ENCODE measurements around the gene GOPC.
A peak's percentile ranks its signal among the peaks of the same experiment; 100 is the strongest.
"Not testable (repeated sequence)": the region's sequence is repeated elsewhere in the genome, so short reads cannot be mapped to it uniquely, and the experiment has no call there.

The GOPC gene

DNA sequence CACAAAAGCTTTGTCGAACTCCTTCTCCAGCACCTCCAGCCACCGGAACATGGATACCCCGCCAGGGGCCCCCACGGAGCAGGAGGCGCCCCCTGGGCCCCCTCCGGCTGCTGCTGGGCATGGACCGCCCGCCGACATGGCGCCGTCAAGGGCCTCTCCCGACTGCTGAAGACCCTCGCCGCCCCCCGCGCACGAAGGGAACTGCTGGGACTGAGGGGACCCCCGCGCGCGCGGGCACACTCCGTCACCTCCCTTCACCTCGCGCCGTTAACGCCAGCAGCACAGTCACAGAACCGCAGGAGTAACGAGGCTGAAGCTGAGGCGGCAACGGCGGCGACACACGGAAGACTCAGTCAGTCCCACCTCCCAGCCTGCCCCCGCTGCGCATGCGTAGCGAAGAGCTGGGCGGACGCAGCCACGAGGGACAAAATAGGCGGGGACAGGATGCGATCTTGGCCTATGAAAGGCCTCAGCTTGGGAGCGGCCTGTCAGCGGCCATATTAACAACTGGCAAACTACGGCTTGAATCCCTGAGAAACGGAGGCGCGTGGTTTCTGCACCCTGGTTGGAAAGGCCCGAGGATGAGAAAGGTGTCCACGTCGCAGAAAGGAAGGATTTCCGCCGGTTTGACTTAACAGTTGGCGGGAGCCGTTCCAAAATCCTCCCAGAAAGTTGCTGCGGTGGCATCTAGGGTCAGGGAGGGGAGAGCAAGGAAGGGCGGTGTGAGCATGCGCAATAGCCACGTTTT is at the start of gene GOPC:
Gene GOPC, minus strand, starts transcription at position 361 of the 748 bp plus-strand sequence. Its CDS starts 223 bp downstream, at position 138.
- DNase-seq (ENCODE audit: low read depth in 2 of 2), result peak; percentile 85 to 90

- not testable (repeated sequence) for DNase-seq (ENCODE audit: low read depth in 2 of 2)
Measured at GRCh38 chr6:117651984-117652383, 49.7 kb upstream of the GOPC start.

- no peak for DNase-seq (ENCODE audit: low read depth in 2 of 2)
Measured at GRCh38 chr6:117642976-117643375, 40.7 kb upstream of the GOPC start.

- no peak for DNase-seq (ENCODE audit: low read depth in 2 of 2)
Measured at GRCh38 chr6:117637770-117638169, 35.5 kb upstream of the GOPC start.

GRCh38 chr6:117629119-117629660 is 26.9 kb upstream of the GOPC start:
- no peak for DNase-seq (ENCODE audit: low read depth in 2 of 2)

- DNase-seq (ENCODE audit: low read depth in 2 of 2), result no peak
Measured at GRCh38 chr6:117627533-117627932, 25.2 kb upstream of the GOPC start.

GRCh38 chr6:117624869-117625481 is 22.7 kb upstream of the GOPC start:
- DNase-seq (ENCODE audit: low read depth in 2 of 2), result no peak

DNA sequence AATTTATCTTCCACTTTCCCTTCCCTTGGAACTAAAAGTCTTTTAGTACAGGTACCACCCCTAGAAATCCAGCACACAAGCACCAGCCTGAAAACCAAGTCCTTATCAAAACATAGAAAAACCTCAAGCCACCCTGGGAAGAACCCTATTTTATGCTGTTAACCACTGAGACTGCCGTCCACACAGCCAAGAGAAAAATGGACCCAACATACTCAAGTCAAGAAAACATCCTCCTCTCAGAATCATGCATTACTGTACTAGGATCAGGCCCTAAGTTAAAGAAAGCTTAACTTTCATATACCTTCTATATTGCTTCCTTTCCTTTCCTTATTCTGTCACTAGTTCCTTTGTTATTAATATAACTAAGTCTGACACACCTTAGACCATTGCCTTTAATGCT is 16.9 kb upstream of the GOPC start:
- DNase-seq (ENCODE audit: low read depth in 2 of 2), result no peak

GRCh38 chr6:117617210-117618035 is 15.1 kb upstream of the GOPC start:
- no peak for DNase-seq (ENCODE audit: low read depth in 2 of 2)

- DNase-seq (ENCODE audit: low read depth in 2 of 2), result no peak
Measured at GRCh38 chr6:117616391-117617209, 14.3 kb upstream of the GOPC start.

DNA sequence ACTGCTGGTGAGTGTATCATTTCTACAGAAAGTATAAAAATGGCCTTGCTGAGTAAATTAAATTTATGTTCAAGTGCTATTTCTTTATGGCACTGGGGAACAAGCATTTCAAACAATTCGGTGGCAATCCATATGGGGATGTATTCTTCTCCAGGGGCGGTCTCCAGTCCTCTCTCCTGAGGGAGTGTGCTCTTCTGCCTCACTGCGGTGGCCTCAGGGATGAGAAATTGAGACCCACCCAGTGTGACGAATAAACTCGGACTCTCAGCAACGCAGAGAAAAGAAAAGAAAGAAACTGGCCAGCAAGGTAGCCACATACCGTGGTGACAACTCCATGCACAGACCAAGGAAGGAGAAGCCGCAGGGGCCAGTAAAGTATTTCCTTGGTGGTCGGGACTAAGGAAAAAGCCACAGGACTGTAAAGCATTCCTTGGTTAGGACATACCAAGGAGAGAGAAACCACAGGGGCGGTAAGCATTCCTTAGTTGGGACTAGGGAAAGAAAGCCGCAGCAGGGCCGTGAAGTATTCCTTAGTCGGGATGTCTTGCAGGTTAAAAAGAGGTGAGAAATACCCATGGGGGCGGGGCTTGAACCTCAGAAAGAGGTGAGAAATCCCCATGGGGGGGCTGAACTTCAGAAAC is 13.6 kb upstream of the GOPC start:
- DNase-seq (ENCODE audit: low read depth in 2 of 2), result no peak

DNA sequence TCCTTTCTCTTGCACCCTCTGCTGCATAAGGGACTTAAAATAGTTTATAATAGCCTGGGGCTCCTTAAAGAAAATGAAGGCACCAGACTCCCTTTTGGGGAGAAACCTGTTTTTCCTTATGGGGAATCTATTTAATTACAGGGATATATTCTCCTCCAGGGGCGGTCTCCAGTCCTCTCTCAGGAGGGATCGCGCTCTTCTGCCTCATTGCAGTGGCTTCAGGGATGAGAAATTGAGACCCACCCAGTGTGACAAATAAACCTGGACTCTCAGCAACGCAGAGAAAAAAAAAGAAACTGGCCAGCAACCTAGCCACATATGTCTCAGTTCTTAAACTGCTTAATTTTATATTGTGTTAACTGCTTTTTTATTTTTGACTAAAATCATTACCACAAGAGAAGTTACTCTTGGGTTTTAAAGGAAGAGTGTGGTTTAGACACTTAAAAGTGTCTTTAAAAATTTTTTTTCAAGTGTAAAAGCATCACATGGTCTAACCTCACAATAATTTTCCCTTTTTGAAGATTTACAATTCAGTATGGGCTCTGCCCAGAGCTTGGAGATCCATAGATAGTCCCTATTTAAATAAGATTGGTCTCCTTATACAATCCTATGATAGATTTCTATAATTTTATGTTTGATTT is 11.7 kb upstream of the GOPC start:
- DNase-seq (ENCODE audit: low read depth in 2 of 2), result no peak

DNA sequence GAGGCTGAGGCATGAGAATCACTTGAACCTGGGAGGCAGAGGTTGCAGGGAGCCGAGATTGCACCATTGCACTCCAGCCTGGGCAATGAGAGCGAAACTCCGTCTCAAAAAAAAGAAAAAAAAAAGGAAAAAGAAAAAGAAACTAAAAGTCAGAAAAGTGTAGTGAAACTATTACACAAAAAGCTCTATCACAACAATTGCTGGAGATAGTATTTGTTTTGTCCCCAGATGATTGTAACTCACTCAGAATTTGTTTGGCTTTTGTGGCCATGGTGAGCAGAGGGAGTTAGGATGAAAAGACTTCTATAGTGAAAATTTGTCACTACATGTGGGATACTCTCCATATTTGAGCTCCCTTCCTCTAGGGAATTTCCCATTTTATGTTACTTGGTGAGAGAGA is 5.2 kb upstream of the GOPC start:
- no peak for DNase-seq (ENCODE audit: low read depth in 2 of 2)

DNA sequence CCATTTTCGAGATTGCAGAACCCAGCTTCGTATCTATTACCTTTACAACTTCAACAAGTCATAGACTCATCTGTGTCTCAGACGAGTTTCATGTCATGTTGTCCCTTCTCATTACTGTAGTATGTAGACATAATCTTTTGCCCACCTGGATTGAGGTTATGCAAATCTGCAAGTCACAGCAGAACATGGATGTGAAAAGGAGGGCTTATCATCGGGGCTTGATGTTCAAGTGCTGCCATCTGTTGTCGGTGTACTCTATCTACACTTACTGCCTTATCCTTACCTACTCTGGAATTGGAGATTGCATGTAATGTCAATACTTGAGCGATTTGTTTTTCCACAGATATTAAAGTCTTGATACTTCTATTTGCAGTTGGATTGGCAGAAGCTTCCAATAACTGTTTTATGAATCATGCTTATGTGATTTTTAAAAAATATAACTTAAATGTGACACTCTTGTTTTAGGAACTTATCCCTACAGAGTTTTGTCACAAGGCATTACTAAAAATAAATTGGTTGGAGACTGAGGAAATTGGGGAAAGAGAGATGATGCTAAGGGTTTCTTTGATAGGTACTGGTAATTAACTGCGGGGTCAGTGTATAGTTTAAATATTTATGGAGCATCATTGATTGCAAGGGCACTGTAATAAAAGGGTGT is 3.0 kb upstream of the GOPC start:
- DNase-seq (ENCODE audit: low read depth in 2 of 2), result no peak

DNA sequence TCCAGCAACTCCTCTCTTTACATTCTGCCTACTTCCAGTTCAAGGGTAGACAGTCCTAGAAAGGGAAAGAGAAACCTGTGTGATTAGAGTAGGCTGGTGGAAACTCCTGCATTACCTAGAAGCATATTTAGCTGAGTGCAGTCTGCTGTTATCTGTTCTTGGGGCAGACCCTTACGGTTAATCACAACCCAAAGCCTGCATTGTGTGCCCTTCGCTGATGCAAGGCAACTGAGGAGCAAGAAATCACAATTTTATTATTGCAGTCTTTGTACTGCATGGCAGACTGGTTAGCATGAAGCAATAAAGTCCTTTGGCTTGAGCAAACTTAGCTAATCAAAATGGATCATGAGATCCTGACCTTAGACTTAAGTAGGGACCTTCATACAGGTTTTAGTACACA is 1.5 kb upstream of the GOPC start:
- DNase-seq (ENCODE audit: low read depth in 2 of 2), result no peak

GRCh38 chr6:117602899-117603588 is 733 bp upstream of the GOPC start:
- DNase-seq (ENCODE audit: low read depth in 2 of 2), result no peak

DNA sequence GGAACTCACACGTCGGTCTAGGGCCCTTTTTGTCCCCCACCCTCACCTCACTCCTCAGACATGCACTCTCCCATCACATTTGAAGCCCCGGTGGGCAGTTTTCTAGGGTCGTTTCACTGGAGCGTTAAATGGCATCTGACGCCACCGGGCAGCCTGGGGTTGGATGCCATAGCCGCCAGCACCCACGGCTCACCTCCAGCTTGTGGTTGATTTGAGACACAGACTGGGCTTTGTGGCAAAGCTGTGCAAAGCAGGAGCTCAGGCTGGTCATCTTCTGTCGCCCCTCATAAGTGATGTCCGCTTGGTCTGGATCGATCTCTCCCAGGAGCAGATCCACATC is 530 bp downstream of the GOPC start:
- DNase-seq (ENCODE audit: low read depth in 2 of 2), result no peak

DNA sequence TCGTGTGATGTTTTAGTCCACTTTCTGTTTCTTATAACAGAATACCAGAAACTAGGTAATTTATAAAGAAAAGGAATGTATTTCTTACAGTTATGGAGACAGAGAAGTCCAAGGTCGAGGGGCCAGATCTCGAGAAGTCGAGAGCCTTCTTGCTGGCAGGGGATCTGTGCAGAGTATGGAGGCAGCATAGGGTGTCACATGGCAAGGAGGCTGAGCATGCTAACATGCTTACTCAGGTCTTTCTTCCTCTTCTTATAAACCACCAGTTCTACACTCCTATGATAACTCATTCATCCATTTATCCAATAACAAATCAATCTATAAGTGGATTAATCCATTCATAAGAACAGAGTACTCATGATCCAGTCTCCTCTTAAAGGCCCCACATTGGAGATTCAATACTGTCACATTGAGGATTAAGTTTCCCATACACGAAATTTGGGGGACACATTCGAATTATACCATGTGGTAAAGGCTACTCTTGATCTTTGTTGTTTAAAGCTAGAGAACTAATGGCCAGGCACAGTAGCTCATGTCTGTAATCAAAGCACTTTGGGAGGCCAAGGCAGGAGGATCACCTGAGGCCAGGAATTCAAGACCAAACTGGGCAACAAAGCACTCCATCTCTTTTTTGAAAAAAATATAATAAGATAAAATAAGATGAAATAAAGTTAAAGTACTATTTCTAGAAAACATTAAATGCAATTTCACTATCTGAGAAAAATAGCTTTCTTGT is 2.1 kb downstream of the GOPC start:
- DNase-seq (ENCODE audit: low read depth in 2 of 2), result no peak

GRCh38 chr6:117597755-117598154 is 4.6 kb downstream of the GOPC start:
- no peak for DNase-seq (ENCODE audit: low read depth in 2 of 2)
